Measurements from ENCODE around the gene TMEM51. TPM values are rescaled to one million over a fixed set of nuclear protein-coding genes. Genes with fewer than 3 reads are reported as not detected.
"Not testable (repeated sequence)": the region's sequence is repeated elsewhere in the genome, so short reads cannot be mapped to it uniquely, and the experiment has no call there.

TMEM51 gene
- total RNA-seq, 1 donor from 2014 or later, result 1.4 TPM

DNA sequence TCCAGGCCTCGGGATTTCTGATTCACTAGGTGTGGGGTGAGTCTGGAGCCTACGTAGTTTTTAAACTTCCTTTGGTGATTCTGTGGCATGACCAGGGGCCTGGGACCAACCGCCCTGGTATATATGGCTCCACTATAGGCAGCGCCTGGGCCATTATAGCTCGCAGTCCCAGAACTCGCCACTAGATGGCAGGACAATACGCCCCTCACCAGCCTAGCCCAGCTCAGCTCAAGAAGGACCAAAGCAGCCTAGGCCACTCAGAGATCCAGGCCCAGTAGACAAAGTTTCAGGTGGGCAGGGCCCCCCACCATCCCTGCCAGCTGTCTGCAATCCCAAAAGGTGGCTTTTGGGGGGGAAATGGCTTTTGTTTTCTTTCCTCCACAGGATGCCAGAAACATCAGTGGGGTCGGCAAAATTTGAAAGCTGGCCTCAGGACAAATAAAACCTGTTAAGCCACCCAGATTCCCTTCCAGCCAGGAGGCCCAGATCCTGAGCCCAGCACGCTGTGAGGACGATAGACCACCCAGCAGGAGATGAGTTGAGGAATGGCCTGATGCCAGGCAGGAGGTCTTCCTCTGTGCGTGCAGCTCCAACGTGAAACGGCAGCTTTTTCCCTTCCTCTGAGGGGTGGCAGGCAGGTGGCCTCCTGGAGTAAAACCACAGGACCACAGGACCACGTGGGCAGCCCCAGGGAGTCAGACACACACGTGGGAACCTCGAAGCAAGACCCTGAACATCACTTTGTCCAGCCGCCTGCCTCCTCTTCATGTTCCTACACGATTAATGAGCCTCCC, 24.8 kb upstream of the TMEM51 start:
- no peak for DNase-seq

GRCh38 chr1:15129944-15130343, 23.6 kb upstream of the TMEM51 start:
- no peak for DNase-seq

DNA sequence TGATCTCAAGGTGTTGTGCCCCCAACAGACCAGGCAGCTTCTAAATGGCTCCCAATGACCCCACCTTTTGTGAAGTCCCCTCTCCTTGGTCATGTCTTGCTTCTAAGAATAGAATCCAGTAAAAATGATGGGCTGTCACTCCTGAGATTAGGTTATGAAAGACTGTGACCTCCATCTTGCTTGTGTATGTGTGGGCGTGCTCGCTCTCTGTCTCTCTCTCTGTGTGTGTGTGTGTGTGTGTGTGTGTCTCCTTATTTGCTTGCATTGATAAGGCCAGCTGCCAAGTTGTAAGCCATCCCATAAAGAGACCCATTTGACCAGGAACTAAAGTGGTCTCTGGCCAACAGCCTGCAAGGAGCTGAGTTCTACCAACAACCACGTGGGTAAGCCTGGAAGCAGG, 22.9 kb upstream of the TMEM51 start:
- DNase-seq, result no peak

GRCh38 chr1:15132965-15133364, 20.6 kb upstream of the TMEM51 start:
- DNase-seq, result no peak

DNA sequence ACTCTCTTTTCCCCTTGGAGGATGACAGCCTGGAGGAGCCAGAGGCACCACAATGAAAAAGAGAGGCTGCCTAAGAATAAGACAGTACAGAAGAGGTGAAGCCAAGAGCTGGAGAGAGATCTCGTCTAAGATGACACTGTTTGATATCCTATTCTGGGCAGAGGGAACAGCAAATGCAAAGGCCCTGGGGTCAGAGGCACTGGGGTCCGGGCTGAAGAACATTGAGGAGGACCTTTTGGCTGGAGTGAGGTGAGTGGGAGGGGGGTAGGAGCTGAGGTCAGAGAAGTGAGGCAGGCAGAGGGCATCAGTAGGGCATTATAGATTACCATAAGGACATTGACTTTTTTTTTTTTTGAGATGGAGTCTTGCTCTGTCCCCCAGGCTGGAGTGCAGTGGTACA, 19.3 kb upstream of the TMEM51 start:
- no peak for DNase-seq

- DNase-seq, result not testable (repeated sequence)
These were observed 17.9 kb upstream of the TMEM51 start for GRCh38 chr1:15135604-15136003.

- DNase-seq, result no peak
These were observed 15.7 kb upstream of the TMEM51 start for GRCh38 chr1:15137809-15138208.

DNA sequence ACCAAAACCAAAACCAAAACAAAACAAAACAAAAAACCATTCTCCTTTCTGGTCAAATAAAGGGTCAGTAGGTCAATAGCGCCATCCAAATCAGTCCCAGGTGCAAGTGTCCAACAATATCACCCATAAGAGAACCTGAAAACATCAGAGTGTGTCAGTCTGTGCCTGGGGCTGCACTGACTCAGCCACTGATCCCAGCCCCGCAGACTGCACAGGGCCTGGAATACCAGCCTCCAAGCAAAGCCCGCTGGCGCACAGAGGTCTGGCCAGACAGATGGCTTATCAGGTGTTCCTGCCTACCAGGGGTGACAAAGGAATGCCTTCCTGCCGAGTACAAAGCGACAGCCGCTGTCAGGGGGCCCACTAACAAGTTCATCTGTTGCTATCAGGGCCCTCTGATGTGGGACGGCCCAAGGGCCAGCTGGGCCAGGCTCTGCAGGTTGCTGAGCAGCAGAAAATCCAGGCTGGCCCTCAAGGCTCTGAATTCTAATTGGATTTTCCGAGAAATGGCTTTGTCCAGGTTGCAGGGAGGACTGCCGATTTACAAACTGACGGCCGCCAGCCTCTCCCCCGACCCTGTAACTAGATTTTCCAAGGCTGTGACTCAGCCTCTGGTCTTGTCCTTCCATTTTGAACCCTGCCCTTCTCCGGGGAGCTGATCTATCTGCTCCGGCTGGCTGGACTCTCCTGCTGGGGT, 13.7 kb upstream of the TMEM51 start:
- DNase-seq, result no peak

DNA sequence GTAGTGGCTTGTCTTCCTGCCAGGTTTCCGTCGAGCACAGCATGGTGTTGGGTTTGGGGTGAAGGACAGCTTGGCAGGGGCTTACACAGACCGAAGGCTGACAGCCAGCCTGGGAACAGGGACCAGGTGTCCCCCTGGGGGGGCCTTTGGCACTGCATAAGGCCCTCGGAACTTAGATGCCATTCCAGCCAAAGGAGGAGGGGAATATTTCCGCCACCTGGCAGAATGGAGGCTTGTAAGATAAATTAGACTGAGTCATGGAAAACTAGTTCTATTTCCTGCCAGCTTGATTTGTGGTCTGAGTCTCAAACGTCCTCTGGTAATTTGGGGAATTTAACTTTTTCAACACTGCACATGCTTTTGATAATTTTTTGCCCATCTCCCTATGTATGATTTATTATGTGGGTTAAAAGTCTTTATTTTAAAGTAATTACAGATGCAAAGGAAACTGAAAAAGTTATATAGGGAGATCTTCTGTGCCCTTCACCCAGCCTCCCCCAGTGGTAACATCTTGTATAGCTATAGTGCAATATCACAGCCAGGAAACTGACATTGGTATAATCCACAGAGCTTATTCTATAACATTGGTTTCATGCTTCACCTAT, 11.5 kb upstream of the TMEM51 start:
- no peak for DNase-seq

- DNase-seq, result no peak
These were observed 8.2 kb upstream of the TMEM51 start for GRCh38 chr1:15145327-15145726.

- no peak for DNase-seq
These were observed 7.3 kb upstream of the TMEM51 start for GRCh38 chr1:15146142-15146680.

DNA sequence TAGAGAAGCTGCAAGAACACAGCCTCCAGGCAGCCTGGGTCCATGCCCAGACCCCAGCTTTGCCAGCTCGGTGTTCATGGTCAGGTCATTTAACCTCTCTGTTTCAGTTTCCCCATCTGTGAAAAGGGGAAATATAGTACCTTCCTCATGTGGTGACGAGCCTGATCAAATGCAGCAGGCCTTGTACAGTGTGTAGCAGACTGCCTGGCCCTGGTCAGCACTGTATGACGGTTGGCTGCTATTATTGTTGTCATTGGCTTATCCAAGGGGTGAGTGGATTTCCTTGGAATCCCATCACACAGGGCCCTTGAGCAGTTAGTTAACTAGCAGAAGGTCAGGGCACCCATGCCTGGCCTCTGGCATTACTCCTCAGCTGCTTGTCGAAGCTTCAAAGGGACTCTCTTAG, 6.6 kb upstream of the TMEM51 start:
- no peak for DNase-seq

DNA sequence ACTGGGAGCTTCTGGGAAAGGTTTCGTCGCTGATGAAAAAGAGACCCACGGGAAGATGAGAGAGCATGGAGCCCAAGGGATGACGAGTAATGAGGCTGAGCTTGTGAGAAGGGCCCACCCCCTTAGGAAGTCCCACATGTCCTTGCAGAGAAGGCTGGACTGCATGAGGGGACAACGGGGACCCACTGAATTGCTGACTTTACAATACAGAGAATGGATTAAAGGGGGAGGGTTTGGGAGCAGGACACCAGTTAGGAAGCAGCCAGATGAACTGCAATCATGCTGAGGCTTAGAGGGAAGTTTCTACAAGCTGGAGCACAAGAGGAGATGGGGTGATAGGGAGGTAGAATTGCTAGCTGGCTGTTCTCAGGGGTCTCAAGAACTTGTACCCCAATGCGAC, 5.5 kb upstream of the TMEM51 start:
- no peak for DNase-seq

GRCh38 chr1:15148475-15148874, 5.1 kb upstream of the TMEM51 start:
- DNase-seq, result no peak

DNA sequence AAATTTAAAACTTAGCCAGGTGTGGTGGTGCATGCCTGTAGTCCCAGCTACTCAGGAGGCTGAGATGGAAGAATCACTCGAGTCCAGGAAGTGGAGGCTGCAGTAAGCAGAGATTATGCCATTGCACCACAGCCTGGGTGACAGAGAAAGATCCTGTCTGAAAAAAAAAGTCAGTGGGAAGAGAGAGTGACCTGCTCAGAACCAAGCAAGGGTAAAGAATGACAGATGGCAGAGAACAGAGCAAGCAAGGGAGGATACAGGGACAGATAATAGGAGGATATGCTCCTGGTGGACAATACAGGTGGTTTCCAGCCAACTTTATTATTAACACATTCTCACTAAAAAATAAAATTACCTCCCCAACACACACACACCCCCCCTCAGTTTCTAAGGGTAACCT, 4.6 kb upstream of the TMEM51 start:
- no peak for DNase-seq

DNA sequence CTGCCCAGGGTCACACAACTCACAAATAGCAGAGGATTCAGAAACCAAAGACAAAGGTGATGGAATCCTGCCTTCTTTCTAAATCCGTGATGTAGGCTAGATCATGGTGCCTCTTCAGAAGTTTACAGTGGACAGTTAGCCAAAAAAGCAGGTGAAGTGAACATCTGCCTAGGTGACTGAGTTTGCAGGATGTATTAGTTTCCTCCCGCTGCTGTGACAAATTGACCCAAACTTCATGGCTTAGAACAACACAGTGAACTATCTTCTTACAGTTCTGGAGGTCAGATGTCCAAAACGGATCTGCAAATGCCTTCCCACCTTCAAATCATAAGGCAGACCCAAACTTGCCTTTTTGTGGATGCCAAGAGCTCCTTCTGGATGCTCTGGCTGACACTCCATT, 3.2 kb upstream of the TMEM51 start:
- no peak for DNase-seq

DNA sequence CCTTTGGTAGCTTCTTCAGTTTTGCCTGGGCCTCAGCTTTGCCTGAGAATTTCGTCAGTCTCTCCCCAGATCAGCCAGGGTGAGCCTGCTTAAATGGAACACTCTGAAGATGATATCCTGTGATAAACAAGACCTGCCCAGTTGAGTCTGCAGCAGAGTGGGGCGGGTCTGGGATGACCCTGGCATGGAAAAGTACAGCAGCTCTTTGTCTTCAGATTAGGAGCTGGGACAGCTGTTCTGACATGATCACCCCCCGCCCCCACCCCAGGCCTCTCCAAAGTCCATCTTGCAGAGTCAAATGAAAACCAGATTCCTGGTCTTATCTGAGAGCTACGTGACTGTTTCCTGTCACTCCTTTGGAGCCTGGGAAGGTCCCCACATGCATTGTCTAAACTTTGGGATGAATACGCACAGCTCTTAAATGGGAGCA, 2.2 kb upstream of the TMEM51 start:
- DNase-seq, result no peak

- no peak for DNase-seq
These were observed 1.7 kb upstream of the TMEM51 start for GRCh38 chr1:15151871-15152270.

GRCh38 chr1:15152318-15153183, 996 bp upstream of the TMEM51 start:
- DNase-seq, result peak; percentile 73

GRCh38 chr1:15153842-15154479, 414 bp downstream of the TMEM51 start:
- DNase-seq, result no peak

GRCh38 chr1:15154480-15155036, 1.0 kb downstream of the TMEM51 start:
- DNase-seq, result no peak
